NB4 (cell line): ENCODE measurements around the gene ADAMTS2.

Experiments used
- MYC ChIP-seq: IDR thresholded peaks from 2 replicates; pipeline ENCODE4 v1.6.1; 2011; ENCODE audit warnings: low read depth, low read length
- POLR2A ChIP-seq: IDR thresholded peaks from 2 replicates; pipeline ENCODE4 v1.6.1; 2011; ENCODE audit warnings: mild to moderate bottlenecking; ENCODE audit not compliant: insufficient read length; ENCODE audit errors: extremely low read depth
- TF ChIP-seq, protein P1 (sequence below): IDR thresholded peaks from one replicate; pipeline ENCODE4 v1.5.1; 2012; ENCODE audit warnings: low read depth, low read length
- TF ChIP-seq, protein P2 (sequence below): IDR thresholded peaks from 2 replicates; pipeline ENCODE4 v1.6.1; 2011; ENCODE audit warnings: low read depth, low read length

DNA sequence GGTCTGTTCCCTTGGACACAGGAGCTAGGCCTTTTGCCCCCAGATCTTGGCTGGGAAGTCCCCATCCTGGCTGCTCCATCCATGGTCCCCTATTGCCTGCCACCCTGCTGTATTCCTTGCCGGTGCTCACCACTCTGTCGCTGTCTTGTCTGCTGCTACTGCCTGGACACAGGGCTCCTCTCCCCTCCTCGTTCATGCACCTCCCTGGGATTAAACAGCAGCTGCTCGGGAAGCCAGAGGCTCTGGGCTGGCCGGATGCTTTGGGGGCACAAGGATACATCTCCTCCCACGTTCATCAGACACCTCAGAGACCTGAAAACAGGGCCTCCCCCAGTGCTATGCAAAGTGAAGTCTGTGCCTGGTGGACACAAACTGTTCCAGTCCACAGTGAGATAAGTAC is 174.7 kb downstream of the ADAMTS2 start:
- TF ChIP-seq, protein P1, sequence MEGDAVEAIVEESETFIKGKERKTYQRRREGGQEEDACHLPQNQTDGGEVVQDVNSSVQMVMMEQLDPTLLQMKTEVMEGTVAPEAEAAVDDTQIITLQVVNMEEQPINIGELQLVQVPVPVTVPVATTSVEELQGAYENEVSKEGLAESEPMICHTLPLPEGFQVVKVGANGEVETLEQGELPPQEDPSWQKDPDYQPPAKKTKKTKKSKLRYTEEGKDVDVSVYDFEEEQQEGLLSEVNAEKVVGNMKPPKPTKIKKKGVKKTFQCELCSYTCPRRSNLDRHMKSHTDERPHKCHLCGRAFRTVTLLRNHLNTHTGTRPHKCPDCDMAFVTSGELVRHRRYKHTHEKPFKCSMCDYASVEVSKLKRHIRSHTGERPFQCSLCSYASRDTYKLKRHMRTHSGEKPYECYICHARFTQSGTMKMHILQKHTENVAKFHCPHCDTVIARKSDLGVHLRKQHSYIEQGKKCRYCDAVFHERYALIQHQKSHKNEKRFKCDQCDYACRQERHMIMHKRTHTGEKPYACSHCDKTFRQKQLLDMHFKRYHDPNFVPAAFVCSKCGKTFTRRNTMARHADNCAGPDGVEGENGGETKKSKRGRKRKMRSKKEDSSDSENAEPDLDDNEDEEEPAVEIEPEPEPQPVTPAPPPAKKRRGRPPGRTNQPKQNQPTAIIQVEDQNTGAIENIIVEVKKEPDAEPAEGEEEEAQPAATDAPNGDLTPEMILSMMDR = no peak
- no peak for TF ChIP-seq POLR2A
- TF ChIP-seq, protein P2, sequence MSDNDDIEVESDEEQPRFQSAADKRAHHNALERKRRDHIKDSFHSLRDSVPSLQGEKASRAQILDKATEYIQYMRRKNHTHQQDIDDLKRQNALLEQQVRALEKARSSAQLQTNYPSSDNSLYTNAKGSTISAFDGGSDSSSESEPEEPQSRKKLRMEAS = no peak
- TF ChIP-seq MYC = no peak
